GF-D8 (cell line): ENCODE measurements around the gene RPL38.

ENCODE experiments used
- DNase-seq: peaks from one replicate; lab custom pipeline; 2025; lab: John Stamatoyannopoulos, UW

The RPL38 gene

DNA sequence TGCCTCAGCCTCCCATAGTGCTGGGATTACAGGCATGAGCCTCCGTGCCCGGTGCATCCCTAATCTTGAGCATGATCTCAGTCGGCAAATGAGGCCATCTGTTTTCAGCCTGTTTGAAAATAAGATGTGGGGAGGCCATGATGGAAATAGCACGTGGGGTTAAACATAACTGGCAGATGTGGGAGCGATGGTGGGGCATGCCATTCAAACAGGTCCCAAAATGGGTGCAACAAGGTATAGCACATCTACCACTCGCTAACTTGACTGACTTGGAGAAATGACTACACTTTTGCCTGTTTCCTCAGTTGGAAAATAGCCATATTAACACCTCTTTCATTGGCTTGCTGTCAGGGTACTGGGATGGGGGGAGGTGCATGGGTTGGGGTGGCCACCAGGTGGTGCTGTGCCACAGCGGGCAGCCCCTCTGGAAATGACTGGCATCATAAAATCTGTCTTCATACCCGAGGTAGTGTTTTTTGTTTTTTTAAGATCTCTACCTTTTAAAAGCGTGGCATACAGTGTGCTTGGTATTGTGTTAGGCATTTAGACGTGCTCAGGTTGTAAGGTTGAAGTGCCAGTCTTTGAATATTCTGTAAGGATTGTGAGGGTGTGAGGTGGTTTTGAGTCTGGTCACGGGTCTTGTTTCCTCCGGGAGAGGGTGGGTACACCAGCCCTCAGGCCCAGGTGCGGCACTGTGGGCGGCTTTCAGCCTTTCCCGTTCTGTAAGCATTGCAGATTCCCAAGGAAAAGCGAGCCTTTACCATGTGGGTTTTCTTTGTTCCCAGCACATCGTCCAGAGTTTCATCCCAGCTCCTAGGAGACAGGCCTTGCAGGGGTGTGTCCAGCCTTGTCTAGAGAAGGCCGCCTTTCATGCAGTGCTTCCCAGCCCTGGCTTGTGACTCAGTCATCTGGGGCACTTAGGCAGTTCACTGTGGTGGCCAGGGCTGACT, 7.0 kb downstream of the RPL38 start:
- no peak for DNase-seq

DNA sequence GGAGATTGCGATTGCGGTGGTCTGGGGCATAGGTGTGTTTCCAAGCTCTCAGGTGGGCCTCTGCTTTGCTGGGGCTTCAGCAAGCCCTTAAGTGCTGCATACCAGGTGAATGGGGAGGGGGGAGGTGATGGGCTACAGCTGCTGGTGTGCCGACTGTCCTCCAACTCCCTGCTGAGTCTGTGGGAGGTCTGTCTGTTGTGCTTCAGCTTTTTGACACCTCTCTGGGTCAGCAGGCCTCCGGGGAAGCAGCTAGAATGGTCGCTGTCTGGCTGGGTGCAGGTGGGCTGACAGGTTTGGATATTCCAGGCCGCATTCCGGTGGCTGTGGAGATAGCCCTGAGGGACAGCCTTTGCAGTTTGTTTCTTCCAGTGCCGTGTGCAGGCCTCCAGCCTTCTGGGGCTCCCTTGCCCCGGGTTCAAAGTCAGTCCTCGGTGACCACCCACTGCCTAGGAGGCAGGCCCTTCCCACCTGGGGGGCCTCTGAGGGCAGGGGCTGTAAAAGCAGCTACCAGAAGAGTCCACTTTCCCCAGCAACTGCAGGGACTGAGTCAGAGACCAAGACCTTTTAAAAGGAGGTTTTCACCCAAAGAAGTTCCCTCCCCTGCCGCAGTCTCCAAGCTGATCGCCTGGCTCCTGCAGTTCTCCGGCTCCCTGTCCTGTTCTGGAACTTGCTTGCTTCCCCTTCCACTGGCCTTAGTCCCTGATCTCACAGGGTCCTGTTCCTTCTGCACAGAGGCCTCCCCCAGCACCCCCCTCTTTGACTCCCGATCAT, 7.8 kb downstream of the RPL38 start:
- DNase-seq, result no peak

DNA sequence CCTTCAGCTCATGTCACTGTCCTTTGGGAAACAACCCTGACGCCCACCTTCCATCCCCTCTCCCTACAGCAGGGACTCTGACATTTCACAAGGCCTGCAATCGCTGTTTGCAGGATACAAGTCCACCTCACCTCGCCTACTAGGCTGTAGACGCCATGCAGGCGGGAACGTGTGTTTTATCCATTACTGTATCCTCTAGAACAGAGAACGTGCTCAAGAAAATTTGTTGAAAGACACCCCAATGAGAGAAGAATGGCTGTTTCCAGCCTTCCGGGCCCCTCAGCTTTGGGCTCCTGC, 8.4 kb downstream of the RPL38 start:
- no peak for DNase-seq

DNA sequence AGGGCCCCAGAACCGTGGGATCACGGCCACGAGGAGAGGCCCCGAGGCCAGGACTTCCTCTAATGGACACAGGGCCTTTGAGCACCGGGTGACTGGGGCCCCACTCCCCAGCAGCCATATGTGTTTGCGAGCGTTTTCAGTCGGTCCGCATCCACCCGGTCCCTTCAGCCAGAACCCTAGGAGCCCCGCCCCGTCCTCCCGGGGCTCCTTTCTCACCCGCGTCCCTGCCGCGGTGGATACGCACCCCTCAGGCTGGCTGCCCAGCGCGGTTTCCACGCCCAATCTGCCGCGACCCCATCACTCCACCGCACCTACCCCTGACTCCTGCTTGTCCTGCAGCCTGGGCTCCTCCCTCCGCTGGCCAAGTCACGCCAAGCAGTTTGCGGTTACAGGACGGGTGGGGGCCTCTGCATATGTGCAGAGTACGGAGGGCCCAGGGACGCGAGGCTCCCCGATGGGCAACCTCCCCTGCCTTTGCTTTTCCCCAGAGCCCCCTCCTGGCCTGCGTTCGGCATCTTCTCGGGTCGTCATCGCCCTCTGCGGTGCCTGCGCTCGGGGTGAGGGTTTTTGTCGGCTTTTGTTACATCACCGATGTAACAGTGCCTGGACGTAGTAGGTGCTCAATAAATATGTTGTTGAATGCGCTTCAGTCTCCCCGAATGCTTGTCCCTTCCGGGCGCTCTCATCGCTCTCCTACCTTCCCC, 8.9 kb downstream of the RPL38 start:
- DNase-seq, result no peak

DNA sequence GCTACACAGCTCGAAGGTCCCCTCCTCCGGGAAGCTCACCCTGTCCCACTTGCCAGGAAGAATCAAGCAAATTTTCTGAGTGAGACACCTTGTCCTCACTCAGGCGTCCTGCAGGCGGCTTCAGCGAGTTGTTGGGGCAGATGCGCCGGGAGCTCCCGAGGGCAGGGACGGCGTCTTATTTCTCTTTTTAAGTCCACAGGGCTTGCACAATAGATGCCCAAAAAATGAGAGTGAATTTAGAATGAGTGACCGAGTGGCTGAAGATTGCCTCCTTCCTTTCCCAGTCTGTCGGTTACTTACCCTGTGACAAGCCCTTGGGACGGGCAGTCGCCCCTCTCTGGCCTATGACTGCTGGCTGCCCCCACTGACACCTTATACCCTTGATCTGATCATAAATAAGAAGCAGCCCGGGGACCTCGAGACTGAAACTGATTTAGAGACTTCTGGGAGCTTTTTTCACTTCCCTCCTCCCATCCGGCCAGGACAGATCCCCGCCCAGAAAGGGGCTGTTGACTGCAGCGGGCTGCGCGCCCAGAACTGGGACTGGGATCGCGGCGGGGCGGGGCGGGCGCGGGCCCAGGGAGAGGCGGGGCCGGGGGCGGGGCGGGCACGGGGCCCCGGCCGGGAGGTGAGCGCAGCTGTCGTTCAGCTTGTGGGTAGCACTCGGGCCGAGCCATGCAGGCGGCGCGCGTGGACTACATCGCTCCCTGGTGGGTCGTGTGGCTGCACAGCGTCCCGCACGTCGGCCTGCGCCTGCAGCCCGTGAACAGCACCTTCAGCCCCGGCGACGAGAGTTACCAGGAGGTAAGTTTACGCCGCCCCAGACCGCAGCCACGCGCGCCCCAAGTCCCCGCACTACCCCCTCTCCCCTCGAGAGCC, 9.7 kb downstream of the RPL38 start, which contains the start of gene TTYH2:
TSS of gene TTYH2 (plus strand) at position 659 of the 879 bp plus-strand sequence. CDS start at position 676, 17 bp downstream.
- peak; percentile 23 for DNase-seq

DNA sequence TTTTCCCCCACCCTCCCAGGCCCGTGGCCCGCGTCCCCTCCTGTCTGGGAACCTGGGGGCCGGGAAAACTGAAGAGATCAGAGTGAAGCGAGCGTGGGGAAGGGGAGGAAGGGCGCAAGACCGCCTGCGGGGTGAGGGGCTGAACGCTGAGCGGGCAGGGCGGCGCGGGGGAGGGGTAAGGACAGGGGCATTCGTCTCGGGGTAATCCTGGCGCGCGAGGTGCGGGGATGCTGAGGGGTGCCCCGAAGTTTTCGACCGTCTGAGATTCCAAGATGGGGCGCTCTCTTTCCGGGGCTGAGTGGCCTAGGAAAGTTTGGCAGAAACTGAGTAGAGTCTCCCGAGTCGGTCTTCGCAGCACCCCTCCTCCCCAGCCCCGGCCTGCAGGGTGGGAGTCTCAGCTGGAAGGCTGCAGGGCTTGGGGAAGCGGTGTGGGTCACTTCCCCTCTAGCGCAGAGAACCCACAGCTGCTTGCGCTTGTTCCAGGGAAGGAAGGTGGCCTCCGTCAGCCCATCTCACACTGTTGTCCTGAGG, 10.4 kb downstream of the RPL38 start:
- DNase-seq, result no peak

DNA sequence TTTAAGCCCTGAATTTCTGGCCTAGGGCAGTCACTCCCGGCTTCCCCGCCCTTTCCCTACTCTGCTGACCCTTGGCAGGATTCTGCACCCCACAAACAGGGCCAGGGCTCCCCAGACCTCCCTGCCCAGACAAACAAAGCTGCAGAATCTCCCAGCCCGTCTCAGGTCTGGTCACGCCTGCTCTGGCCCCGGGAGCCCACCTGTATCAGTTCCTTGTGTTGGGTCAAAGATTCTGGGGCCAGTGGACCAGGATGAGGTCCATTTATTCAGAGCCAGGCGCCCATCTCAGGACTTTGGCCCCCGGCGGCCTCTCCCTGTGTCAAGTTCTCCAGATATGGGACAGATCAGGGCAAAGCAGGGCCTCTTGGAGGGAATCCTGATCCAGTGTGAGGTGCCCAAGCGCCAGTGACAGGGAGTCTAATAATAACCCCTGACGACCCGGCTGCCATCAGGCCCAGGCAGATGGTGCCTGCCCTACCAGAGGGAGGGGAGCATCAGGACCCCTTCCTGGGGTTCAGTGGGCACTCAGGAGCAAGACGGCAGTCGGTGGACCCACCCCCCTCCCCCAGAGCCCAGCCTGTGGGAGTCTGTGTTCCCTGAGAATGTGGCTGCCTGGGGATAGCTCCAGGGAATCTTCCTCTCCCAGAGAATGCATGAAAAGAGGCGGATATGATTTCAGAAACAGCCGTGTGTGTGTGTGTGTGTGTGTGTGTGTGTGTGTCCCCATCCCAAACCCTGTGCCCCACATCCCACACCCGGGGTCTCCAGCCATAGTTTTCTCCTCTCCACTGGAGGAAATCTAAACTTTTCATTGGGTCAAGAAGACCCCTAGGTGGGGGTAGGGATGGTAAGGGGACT, 11.2 kb downstream of the RPL38 start:
- no peak for DNase-seq

DNA sequence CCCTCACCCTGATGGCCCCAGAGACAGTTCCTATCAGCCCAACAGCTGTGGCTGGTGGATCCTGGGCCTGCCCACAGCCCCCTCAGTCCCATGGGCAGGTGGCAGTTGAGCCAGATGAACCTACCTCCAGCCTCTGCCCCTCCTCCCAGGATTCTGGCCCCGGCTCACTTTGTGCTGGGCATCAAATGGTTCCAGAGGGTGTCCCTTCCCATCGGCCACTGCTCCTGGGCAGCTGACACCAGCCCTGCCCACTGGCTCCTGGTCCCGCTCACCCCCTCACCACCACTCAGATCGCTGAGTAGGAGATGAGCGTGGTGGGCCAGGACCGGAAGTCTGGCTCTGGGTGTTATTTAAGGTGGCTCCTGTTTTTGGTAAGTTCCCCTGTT, 11.9 kb downstream of the RPL38 start:
- no peak for DNase-seq

DNA sequence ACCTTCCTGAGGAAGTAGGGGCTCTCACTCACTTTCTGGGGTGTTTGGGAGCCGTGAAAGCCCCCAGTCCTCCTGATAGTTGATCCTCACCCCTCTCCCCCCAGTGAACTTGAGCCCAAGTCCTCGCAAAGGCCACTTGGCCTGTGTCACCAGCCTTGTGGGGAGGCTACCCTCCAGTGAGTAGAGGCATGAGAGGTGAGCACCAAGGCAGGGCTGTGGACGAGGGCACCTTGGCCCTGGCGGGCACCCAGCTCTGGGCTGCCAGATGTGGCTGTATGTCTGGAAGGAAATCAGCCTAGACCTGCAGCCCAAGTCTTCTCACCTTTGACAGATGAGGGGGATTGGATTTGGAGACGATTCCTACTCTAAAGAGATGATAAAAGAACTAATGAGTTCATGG, 13.0 kb downstream of the RPL38 start:
- no peak for DNase-seq

DNA sequence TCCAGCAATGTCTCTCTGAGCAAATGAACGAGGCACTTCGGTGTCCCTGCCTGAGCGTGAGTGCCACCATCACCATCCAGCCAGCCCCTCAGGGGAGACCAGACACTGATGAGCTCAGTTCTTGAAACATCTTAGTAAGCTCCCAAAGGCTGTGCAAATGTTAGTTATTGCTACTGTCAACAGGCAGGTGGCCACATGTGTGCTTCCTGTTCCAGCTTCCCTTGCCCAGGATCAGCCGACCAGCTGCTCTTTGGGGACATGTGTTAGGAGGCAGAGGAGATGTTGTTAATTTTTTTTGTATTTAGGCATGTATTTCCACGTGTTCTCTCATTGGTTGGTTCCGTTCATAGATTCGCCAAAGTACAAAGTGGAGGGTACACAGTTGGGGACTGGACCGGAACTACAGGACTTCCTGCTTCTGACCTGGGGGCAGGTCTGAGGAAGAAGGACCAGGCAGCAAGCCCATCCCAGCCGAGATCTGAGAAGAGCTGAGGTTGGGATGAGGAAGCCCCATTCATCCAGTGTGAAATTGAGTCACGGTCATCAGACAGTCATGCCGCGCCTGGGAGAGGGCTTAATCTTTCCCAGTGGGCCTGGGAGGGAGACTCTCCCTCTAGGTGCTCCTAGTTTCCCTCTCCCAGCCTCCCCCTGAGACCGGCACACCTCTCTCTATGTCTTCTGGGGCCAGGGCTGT, 13.7 kb downstream of the RPL38 start:
- no peak for DNase-seq

DNA sequence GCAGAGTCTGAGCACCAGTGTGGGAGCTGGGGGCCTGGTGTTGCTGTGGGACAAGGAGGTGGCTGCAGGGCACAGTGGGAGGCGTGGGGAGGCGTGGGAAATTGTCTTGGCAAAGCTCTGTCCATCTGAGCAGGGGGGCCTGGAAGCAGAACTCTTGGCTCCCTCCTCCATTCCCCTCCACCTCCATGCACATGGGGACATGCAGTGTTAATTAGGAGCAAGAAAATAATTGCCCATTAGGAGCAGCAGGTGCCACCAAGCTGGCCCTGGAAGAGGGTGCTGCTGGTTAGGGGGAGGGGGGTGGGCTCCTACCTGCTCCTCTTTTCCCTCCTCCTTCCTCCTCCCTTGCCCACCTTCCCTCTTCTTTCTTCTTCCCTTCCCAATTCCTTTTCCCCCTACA, 14.4 kb downstream of the RPL38 start:
- no peak for DNase-seq

DNA sequence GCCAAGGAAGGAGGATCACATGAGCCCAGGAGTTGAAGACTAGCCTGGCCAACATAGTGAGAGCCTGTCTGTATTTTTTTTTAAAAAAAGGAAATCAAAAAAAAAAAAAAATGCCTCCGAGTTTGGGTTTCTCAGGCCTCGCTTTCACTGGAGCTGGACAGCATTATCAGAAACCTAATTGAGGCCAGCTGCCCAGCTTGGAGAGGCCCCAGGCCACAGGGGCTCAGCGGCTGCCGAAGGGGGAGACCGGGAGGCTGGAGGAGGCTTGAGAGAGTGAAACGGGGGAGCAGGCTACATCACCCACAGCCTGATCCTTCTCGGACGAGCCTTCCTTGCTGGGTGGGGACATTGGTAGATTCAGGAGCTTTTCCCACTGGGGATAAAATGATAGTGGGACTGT, 15.0 kb downstream of the RPL38 start:
- no peak for DNase-seq

DNA sequence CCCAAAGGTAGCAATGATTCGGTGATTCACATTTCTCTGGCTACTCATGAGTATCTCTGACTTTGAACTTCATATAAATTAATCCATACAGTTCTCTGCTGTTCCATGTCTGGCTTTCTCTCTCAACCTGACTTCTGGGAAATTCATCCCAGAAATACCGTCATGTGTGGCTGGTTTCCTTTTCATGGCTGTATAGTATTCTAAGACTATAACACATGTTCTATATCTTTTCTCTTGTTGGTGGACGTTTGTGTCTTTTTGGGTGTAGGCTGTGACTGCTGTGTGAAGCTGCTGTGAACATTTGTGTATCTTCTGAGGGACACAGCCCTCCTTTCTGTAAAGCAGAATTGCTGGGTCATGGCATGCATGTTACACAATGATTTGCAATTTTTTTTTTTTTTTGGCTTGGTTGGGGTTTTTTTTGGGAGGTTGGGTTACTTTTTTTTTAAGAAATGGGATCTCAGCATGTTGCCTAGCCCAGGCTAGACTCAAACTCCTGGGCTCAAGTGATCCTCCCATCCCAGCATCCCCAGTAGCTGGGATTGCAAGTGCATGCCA, 16.2 kb downstream of the RPL38 start:
- no peak for DNase-seq

DNA sequence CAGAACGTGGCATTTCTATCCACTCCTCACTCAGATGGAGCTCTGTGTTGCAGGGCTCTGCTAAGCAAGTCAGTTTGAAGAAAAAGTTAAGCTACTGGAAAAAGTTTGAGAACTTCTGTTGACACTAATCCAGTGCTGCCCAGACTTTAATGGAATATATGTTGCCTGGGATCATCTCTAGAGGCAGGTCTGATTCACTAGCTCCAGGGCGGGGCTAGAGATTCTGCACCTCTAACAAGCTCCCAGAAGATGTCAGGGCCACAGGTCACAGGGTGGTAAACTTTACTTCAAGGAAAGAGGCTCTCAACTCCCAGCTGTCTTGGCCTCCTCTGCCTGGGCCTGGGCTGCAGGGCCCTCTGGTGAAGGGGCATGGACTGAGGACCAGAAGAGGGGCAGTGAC, 16.7 kb downstream of the RPL38 start:
- DNase-seq, result no peak

DNA sequence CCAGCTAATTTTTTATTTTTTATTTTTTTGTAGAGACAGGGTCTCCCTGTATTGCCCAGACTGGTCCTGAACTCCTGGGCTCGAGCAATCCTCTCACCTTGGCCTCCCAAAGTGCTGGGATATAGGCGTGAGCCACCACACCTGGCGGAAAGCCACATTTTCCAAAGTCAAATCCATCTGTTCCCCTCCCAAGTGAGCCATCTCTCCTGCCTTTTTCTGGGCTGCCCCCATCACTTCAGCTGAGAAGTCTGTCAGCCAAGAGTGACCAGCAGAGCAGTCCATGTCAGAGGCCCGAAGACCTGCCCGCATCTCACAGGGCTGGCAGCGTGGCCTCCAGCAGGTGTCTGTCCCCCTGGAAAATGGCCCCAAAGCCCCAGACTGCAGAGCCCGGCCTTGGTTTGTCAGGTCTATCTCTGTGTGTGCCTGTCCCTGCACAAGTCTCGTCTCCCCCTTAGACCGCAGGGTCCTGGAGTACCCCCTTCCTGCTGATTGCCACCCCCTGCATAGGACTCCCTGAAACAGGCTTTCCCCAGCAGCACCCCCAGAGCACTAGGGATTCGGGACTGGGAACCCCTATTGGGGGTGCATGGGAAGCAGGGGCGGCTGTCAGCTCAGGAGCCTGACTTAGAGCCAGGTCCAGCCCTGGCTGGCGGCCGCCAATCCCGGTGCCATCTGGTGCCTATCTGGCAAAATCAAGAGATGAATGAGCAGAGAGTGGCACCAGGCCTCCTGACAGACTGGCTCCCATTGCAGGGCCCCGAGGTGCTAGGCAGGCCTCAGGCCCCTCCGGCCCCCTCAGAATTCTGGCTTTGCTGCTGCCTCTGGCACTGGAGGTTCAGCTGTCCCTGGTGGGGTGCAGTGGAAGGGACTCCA, 17.7 kb downstream of the RPL38 start:
- no peak for DNase-seq

DNA sequence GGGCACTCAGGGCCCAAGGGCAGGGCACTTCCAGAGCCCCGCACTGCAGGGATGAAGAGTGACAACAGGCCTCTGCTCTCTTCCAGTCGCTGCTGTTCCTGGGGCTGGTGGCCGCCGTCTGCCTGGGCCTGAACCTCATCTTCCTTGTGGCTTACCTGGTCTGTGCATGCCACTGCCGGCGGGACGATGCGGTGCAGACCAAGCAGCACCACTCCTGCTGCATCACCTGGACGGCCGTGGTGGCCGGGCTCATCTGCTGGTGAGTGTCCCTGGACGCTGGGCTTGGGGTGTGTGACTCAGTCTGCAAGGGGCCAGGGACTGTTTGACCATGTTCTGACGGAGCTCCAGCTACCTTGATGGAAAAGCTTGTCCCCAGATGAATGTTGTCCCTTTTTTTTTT, 18.9 kb downstream of the RPL38 start:
- no peak for DNase-seq

DNA sequence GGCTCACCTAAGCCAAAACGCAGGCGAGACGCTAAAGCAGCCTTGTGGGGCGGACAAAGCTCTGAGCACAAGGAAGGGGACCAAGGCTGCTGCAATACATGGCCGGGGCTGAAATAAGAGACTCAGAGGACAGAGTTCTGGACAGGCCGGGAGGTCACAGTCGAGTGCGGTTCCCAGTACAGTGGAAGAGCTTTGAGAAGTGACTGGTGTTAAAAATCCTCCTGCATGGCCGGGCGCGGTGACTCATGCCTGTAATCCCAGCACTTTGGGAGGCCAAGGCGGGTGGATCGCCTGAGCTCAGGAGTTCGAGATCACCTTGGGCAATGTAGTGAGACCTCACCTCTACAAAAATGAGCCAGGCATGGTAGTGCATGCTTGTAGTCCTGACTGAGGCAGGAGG, 20.4 kb downstream of the RPL38 start:
- no peak for DNase-seq

DNA sequence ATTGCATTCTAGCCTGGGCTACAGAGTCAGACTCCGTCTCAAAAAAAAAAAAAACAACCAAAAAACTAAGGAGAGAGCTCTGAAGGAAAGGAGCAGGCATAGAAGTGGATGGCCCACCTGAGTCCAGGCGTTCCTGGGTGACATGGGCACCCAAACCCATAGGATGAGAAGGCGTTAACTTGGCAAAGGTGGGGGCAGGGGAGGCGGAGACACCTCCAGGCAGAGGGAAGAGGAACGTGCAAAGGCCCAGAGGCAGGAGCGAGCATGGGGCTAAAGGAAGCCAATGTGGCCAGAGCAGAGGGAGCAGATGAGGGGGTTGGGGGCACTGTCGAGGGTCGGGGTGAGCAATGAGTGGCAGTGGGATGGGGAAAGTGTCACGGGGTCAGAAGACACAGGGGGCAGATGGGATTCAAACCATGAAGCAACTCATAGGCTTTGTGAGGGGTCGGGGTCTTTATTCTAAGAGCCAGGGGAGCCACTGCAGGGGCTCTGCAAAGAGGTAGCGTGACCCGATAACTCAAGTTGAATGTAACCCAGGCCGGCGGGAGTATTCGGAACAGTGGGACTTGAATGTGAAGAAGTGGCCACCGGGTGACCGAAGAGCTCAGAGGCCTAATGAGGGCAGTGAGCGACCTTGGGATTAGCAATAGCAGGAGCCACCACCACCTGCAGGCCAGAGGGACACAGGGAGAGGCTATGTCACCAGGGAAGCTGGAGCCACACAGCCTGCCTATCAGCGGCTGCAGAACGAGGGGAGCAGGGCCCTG, 21.7 kb downstream of the RPL38 start:
- no peak for DNase-seq
